IgD-negative memory B cell (primary cell): ENCODE results near the gene CELA2A. TPM values are rescaled to one million over a fixed set of nuclear protein-coding genes. Genes with fewer than 3 reads are reported as not detected.
"Not testable (repeated sequence)": the region's sequence is repeated elsewhere in the genome, so short reads cannot be mapped to it uniquely, and the experiment has no call there.

Source experiments
- H3K27ac Mint-ChIP-seq, 3 donors: one replicate each; pipeline ENCODE4 v1.8.0; 2020 to 2022; ENCODE audit warnings: mild to moderate bottlenecking in 3 of 3, mixed read lengths in 3 of 3, moderate library complexity in 1 of 3
- H3K27me3 Mint-ChIP-seq: one replicate; pipeline ENCODE4 v1.8.0; 2021; ENCODE audit warnings: mixed read lengths
- H3K36me3 Mint-ChIP-seq: one replicate; pipeline ENCODE4 v1.8.0; 2020; ENCODE audit warnings: mild to moderate bottlenecking, mixed read lengths
- H3K4me1 Mint-ChIP-seq, 3 donors: one replicate each; pipeline ENCODE4 v1.8.0; 2020 to 2022; ENCODE audit warnings: mixed read lengths in 3 of 3, mild to moderate bottlenecking in 1 of 3
- H3K4me3 Mint-ChIP-seq, 4 donors: one replicate each; pipeline ENCODE4 v1.8.0; 2020 to 2022; ENCODE audit warnings: mild to moderate bottlenecking in 4 of 4, mixed read lengths in 4 of 4, moderate library complexity in 3 of 4
- H3K9me3 Mint-ChIP-seq, 3 donors: one replicate each; pipeline ENCODE4 v1.8.0; 2020 to 2021; ENCODE audit warnings: mixed read lengths in 3 of 3, mild to moderate bottlenecking in 1 of 3
- polyA plus RNA-seq: library from polyadenylated mRNA; unstranded; fragments of 300-500 nt; fragmentation: Illumina TruSeq; gene quantifications from one replicate; pipeline ENCODE4 v1.2.3, GENCODE V29; 2021

The CELA2A gene
- polyA plus RNA-seq, 1 donor from 2014 or later, result not detected

GRCh38 chr1:15463064-15463800, 6.7 kb downstream of the CELA2A start:
- H3K4me3 Mint-ChIP-seq, H3K36me3 Mint-ChIP-seq, H3K4me1 Mint-ChIP-seq, H3K27me3 Mint-ChIP-seq, H3K27ac Mint-ChIP-seq, H3K9me3 Mint-ChIP-seq: not testable (repeated sequence)

- not testable (repeated sequence) for H3K4me1 Mint-ChIP-seq, H3K36me3 Mint-ChIP-seq, H3K9me3 Mint-ChIP-seq, H3K27me3 Mint-ChIP-seq, H3K27ac Mint-ChIP-seq, H3K4me3 Mint-ChIP-seq
Observed at GRCh38 chr1:15463926-15464322, 7.4 kb downstream of the CELA2A start.

DNA sequence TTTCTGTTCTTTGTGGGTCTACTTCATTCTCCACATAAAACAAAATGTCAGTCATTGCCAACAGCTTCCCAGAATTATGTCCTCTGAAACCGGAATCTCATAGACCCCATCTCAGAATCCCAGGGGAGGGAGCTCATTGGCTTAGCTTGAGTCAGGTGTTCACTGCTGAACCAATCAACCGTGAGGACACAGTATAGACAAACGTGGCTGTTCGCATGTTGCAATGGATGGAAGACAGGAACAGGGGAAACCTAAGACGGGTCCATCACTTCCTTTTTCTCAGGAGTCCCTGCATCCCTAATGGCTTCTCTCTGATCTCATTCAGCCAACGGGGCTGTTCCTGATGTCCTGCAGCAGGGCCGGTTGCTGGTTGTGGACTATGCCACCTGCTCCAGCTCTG, 9.1 kb downstream of the CELA2A start:
- H3K27ac Mint-ChIP-seq, result no peak overlapping the region
- H3K27me3 Mint-ChIP-seq, result peaks cover 9% of the 10 kb centered on the region
- H3K9me3 Mint-ChIP-seq, result peaks cover 0 to 2% (median 0%) of the 10 kb centered on the region in 3 donors
- no peak overlapping the region for H3K4me3 Mint-ChIP-seq
- no peaks in the 10 kb centered on the region for H3K36me3 Mint-ChIP-seq
- no peaks in the 10 kb centered on the region for H3K4me1 Mint-ChIP-seq

DNA sequence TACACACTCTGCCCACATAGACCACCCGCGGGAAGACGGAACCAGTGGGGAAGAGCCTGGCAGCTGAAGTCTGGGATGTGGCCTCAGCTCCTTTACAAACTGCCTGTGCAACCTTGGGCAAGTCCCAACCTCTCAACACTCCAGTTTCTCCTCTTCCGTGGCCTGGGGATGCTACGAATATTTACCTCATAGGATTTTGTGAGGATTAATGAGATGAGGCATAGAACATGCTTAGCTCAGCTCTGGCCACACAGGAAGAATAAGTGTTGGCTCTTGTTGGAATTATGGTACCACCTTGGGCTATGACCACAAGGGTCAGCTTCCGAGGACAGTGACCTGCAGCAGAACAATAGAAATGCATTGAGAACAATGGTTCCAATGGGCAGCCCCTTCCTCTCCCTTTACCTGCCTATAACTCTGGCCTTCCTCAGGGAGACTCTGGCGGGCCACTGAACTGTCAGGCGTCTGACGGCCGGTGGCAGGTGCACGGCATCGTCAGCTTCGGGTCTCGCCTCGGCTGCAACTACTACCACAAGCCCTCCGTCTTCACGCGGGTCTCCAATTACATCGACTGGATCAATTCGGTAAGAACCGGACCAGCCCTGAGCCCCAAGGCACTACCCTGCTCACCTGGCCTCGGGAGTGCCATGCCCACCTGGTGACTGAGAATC, 10.6 kb downstream of the CELA2A start:
- not testable (repeated sequence) for H3K4me1 Mint-ChIP-seq, H3K9me3 Mint-ChIP-seq, H3K36me3 Mint-ChIP-seq, H3K27me3 Mint-ChIP-seq, H3K27ac Mint-ChIP-seq, H3K4me3 Mint-ChIP-seq

DNA sequence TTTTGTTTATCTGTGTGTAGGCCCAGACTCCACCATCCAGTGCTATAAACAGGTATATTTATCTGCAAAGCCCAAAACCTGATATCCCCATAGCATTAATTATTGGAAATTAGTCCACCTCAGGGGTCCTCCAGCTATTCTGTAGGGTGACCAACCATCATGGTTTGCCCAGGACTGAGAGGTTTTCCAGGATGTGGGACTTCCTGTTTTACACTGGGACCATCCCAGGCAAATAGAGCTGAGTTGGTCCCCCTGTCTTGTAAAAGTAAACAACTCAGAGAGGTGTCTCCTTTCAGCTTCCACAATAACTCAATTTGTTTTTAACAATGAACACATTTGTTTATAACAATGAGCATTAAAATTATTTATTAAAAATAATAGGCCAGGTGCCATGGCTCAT, 11.6 kb downstream of the CELA2A start:
- Mint-ChIP-seq H3K4me3 (no peak overlapping the region), H3K4me1 (no peaks in the 10 kb centered on the region), H3K9me3 (peaks cover 0 to 2% (median 0%) of the 10 kb centered on the region in 3 donors), H3K36me3 (no peaks in the 10 kb centered on the region), H3K27me3 (peaks cover 9% of the 10 kb centered on the region), H3K27ac (no peak overlapping the region)

DNA sequence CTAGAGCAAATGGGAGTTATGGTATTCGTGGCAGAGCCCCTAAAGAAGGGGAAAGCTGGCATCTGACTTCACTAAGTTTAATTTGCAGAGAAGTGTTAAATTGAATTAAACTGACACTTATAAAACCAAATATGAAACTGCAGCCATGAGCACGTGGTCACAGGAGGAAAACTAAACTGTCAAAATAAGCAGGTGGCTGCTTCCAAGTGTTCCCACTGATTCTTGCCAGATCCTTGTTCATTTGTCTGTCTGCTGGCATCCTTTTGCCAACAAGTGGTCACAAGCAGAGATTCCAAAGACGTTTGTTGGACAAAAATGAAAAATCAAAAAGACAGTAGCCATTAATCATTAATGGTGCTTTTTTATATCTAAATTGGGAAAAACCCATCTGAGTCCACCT, 12.8 kb downstream of the CELA2A start:
- Mint-ChIP-seq H3K27me3 (peaks cover 6% of the 10 kb centered on the region), H3K27ac (peak overlapping the region in 1 of 3 donors; percentile 64), H3K9me3 (peaks cover 0 to 2% (median 0%) of the 10 kb centered on the region in 3 donors), H3K36me3 (no peaks in the 10 kb centered on the region), H3K4me3 (no peak overlapping the region), H3K4me1 (no peaks in the 10 kb centered on the region)

GRCh38 chr1:15469821-15470448, 13.4 kb downstream of the CELA2A start:
- H3K27me3 Mint-ChIP-seq, H3K9me3 Mint-ChIP-seq, H3K36me3 Mint-ChIP-seq, H3K4me1 Mint-ChIP-seq, H3K27ac Mint-ChIP-seq, H3K4me3 Mint-ChIP-seq: not testable (repeated sequence)

DNA sequence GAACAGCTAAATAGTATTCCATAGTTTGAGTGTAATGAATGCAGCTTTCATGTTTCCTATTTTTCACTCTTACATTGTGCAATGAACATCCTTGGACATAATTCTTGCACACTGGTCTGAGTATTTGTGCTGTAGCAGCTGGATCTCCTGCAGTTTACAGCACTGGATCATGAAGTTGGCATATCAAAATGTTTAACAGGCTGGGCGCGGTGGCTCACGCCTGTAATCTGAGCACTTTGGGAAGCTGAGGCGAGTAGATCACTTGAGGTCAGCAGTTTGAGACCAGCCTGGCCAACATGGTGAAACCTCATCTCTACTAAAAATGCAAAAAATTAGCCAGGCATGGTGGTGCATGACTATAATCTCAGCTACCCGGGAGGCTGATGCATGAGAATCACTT, 14.5 kb downstream of the CELA2A start:
- not testable (repeated sequence) for H3K9me3 Mint-ChIP-seq, H3K27ac Mint-ChIP-seq, H3K36me3 Mint-ChIP-seq, H3K27me3 Mint-ChIP-seq, H3K4me1 Mint-ChIP-seq, H3K4me3 Mint-ChIP-seq

GRCh38 chr1:15471723-15472122, 15.2 kb downstream of the CELA2A start:
- H3K36me3 Mint-ChIP-seq, H3K27me3 Mint-ChIP-seq, H3K27ac Mint-ChIP-seq, H3K4me3 Mint-ChIP-seq, H3K4me1 Mint-ChIP-seq, H3K9me3 Mint-ChIP-seq: not testable (repeated sequence)

GRCh38 chr1:15472587-15472986, 16.1 kb downstream of the CELA2A start:
- H3K9me3 Mint-ChIP-seq, result no peaks in the 10 kb centered on the region
- peaks cover 3% of the 10 kb centered on the region for H3K27me3 Mint-ChIP-seq
- H3K36me3 Mint-ChIP-seq, result no peaks in the 10 kb centered on the region
- H3K27ac Mint-ChIP-seq, result no peak overlapping the region
- H3K4me1 Mint-ChIP-seq, result no peaks in the 10 kb centered on the region
- H3K4me3 Mint-ChIP-seq, result no peak overlapping the region

DNA sequence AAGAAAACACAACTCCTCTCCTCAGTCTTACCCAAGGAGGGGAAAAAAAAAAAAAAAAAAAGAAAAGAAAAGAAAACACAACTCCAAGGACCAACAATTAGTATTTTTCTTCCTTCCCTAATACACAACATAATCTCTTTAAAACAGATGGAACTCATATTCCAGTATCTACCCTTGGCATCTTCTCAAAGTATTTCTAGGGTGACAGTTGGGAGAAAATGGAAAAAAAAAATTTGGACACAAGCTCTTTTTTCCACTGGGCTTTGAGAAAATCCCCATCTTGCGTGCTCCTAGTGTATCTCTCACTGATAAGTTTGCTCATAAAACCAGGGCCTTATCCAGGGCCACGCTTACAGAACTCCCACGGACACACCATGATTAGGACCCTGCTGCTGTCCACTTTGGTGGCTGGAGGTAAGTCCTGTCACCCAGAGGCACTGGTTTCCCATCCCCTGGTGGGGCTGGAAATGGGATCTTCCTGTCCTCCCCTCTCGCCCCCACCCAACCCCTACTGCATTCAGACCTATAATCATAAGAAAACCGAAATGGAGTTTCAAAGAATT, 19.3 kb downstream of the CELA2A start, which contains the start of gene CELA2B:
TSS of gene CELA2B (plus strand) at position 353 of the 563 bp plus-strand sequence. CDS start at position 375, 22 bp downstream.
- Mint-ChIP-seq H3K27me3 (no peaks in the 10 kb centered on the region), H3K27ac (no peak within 1 kb of the TSS), H3K9me3 (no peaks in the 10 kb centered on the region), H3K36me3 (no peaks in the 10 kb centered on the region), H3K4me1 (no peaks in the 10 kb centered on the region), H3K4me3 (no peak within 1 kb of the TSS)

GRCh38 chr1:15476927-15477326, 20.4 kb downstream of the CELA2A start:
- H3K27me3 Mint-ChIP-seq, result no peaks in the 10 kb centered on the region

DNA sequence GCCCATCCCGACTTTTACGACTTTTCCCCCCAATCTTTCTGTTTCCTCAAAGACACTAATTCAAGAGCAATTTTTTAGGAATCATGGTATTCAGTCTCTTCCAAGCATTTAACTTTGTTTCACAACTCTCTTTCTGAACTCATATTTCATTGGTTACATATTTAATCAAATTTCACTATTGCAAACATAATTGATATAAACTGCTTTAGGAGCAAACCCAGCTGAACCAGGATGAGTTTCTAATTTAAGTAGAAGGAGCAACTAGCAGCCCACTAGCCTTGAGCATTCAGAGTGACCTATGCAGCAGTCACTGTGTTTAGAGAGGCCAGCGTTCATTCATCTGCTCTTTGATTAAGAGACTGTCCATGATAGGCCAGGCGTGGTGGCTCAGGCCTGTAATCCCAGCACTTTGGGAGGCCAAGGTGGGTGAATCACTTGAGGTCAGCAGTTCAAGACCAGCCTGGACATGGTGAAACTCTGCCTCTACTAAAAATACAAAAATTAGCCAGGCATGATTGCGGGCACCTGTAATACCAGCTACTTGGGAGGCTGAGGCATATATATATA, 21.2 kb downstream of the CELA2A start:
- H3K9me3 Mint-ChIP-seq, result no peaks in the 10 kb centered on the region
- no peaks in the 10 kb centered on the region for H3K36me3 Mint-ChIP-seq
- H3K27ac Mint-ChIP-seq, result no peak overlapping the region
- no peaks in the 10 kb centered on the region for H3K4me1 Mint-ChIP-seq
- no peak overlapping the region for H3K4me3 Mint-ChIP-seq
- no peaks in the 10 kb centered on the region for H3K27me3 Mint-ChIP-seq

More at GRCh38 chr1:15476927-15477326, 20.4 kb downstream of the CELA2A start:
- Mint-ChIP-seq H3K36me3 (no peaks in the 10 kb centered on the region), H3K27ac (no peak overlapping the region), H3K4me1 (no peaks in the 10 kb centered on the region), H3K9me3 (no peaks in the 10 kb centered on the region), H3K4me3 (no peak overlapping the region)

GRCh38 chr1:15479654-15480347, 23.3 kb downstream of the CELA2A start:
- H3K27ac Mint-ChIP-seq, result no peak overlapping the region
- peaks cover 2% of the 10 kb centered on the region for H3K36me3 Mint-ChIP-seq
- H3K27me3 Mint-ChIP-seq, result no peaks in the 10 kb centered on the region
- no peak overlapping the region for H3K4me3 Mint-ChIP-seq
- H3K4me1 Mint-ChIP-seq, result no peaks in the 10 kb centered on the region
- no peaks in the 10 kb centered on the region for H3K9me3 Mint-ChIP-seq

- not testable (repeated sequence) for H3K4me3 Mint-ChIP-seq, H3K27me3 Mint-ChIP-seq, H3K4me1 Mint-ChIP-seq, H3K36me3 Mint-ChIP-seq, H3K27ac Mint-ChIP-seq, H3K9me3 Mint-ChIP-seq
Observed at GRCh38 chr1:15482455-15482854, 25.9 kb downstream of the CELA2A start.
